MCF 10A (cell line): ENCODE results near the gene ASB2. TPM values are rescaled to one million over a fixed set of nuclear protein-coding genes. Genes with fewer than 3 reads are reported as not detected.

ENCODE experiments used
- BruUV-seq: library from RNA; stranded (reverse); fragments of 400-500 nt; replicated peaks from 2 replicates; lab custom pipeline; 2021; lab: Mats Ljungman, UMichigan
- CTCF ChIA-PET: fragments of 300-600 bp; sonication (Branson Sonifier 250); formaldehyde crosslinking; extraction: SDS; loops from one replicate; lab custom pipeline; 2021; ENCODE audit warnings: antibody characterized with exemption, inconsistent platforms; lab: Yijun Ruan, JAX
- POLR2A ChIA-PET: fragments of 300-600, 350-650 bp; sonication (Branson Sonifier 250); formaldehyde crosslinking; extraction: SDS; loops from one replicate; lab custom pipeline; 2020; ENCODE audit warnings: antibody characterized with exemption, inconsistent platforms; lab: Yijun Ruan, JAX
- DNase-seq: peaks from one replicate; pipeline ENCODE4 v3.0.0-alpha.2; 2018; ENCODE audit not compliant: unreplicated experiment
- H3K27ac Mint-ChIP-seq: one replicate; pipeline ENCODE4 v1.8.0; 2022; ENCODE audit warnings: mild to moderate bottlenecking, low read depth, mixed read lengths; ENCODE audit not compliant: unreplicated experiment
- H3K27me3 Mint-ChIP-seq: one replicate; pipeline ENCODE4 v1.8.0; 2022; ENCODE audit warnings: mixed read lengths; ENCODE audit not compliant: insufficient read depth, unreplicated experiment
- H3K36me3 Mint-ChIP-seq: one replicate; pipeline ENCODE4 v1.8.0; 2022; ENCODE audit warnings: mild to moderate bottlenecking, moderate library complexity, mixed read lengths; ENCODE audit not compliant: insufficient read depth, unreplicated experiment
- H3K4me1 Mint-ChIP-seq: one replicate; pipeline ENCODE4 v1.8.0; 2022; ENCODE audit warnings: mixed read lengths; ENCODE audit not compliant: insufficient read depth, unreplicated experiment
- H3K4me3 Mint-ChIP-seq: one replicate; pipeline ENCODE4 v1.8.0; 2022; ENCODE audit warnings: mild to moderate bottlenecking, moderate library complexity, mixed read lengths; ENCODE audit not compliant: unreplicated experiment
- H3K9me3 Mint-ChIP-seq: one replicate; pipeline ENCODE4 v1.8.0; 2022; ENCODE audit warnings: mixed read lengths; ENCODE audit not compliant: unreplicated experiment
- intact Hi-C: fragments of 100-400 bp; cut with micrococcal nuclease; formaldehyde crosslinking; loops from 2 replicates; pipeline ENCODE4 v1.14.1; 2022
- total RNA-seq: library from RNA; stranded (reverse); gene quantifications from 2 replicates; pipeline ENCODE4 v1.2.3, GENCODE V29; 2022
- TF ChIP-seq, protein P1 (sequence below): fragments of 200-600 bp; IDR thresholded peaks from one replicate; pipeline ENCODE4 v1.8.0; 2022; ENCODE audit warnings: antibody characterized with exemption, mild to moderate bottlenecking; ENCODE audit not compliant: unreplicated experiment

The ASB2 gene
- total RNA-seq, 1 experiment from 2014 or later = not detected

DNA sequence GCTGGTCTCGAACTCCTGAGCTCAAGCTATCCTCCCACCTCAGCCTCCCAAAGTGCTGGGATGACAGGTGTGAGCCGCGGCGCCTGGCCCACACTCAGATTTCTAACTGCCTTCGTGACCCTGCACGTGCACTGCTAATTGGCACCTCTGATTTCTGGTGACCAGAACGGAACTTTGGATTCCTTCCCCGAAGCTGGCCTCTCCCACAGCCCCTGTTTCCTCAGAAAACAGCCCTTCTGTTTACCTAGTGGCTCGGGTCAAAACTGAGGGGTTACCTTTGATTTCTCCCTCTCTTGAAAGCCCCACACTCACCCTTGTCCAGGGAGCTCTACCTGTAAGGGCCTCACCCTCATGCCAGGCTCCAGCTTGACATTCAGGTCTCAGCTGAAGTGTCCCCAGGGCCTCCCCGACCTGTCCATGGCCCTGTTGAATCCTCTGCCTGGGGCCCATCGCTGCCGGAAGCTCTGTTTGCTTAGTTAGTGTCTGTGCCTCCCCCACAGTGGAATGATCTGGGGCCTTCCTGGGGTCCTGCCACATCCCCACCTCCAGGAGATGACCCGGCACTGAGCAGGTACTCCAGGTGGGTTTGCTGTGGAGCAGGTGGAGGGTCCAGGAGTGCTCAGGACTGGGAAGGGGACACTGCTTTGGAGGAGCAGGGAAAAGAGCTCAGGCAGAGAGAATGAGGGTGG is 73.6 kb downstream of the ASB2 start:
- no peak for DNase-seq
- ChIA-PET POLR2A (interaction anchor here (0.6 kb wide), 1 partner anchor 105 kb away, joined by 4 read pairs; no protein-coding TSS in a partner anchor), CTCF (interaction anchor here (0.6 to 13.2 kb wide), 7 partner anchors 10 to 248 kb away, joined by 3 to 135 read pairs (median 4); no protein-coding TSS in a partner anchor)
- TF ChIP-seq, protein P1, sequence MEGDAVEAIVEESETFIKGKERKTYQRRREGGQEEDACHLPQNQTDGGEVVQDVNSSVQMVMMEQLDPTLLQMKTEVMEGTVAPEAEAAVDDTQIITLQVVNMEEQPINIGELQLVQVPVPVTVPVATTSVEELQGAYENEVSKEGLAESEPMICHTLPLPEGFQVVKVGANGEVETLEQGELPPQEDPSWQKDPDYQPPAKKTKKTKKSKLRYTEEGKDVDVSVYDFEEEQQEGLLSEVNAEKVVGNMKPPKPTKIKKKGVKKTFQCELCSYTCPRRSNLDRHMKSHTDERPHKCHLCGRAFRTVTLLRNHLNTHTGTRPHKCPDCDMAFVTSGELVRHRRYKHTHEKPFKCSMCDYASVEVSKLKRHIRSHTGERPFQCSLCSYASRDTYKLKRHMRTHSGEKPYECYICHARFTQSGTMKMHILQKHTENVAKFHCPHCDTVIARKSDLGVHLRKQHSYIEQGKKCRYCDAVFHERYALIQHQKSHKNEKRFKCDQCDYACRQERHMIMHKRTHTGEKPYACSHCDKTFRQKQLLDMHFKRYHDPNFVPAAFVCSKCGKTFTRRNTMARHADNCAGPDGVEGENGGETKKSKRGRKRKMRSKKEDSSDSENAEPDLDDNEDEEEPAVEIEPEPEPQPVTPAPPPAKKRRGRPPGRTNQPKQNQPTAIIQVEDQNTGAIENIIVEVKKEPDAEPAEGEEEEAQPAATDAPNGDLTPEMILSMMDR = no peak
- Mint-ChIP-seq H3K4me3 (no peak overlapping the region), H3K27me3 (peaks cover 42% of the 10 kb centered on the region), H3K36me3 (no peaks in the 10 kb centered on the region), H3K4me1 (no peaks in the 10 kb centered on the region), H3K27ac (no peak overlapping the region), H3K9me3 (no peaks in the 10 kb centered on the region)
- BruUV-seq = no TSS peak
- intact Hi-C loops = no loop called here

DNA sequence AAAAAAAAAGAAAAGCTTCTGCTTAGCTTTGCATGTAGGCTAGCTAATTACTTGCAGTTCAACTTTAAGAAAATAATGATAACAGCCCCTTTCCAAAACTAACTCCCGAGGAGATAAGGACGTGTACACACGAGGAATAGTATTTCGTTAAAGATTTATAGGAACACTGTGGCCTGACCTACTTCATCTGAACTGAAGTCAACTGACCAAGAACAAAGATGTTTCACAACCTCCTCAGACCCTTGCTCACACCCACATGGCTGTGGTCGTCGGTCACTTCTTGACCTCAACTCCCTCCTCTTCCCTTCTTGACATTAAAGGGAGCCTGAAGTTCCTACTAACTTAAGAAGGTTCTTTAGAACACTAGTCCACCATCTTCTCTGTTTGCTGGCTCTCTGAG is 74.6 kb downstream of the ASB2 start:
- no peak for DNase-seq
- Mint-ChIP-seq H3K9me3 (no peaks in the 10 kb centered on the region), H3K4me1 (no peaks in the 10 kb centered on the region), H3K27me3 (peaks cover 42% of the 10 kb centered on the region), H3K27ac (no peak overlapping the region), H3K4me3 (no peak overlapping the region), H3K36me3 (no peaks in the 10 kb centered on the region)
- CTCF ChIA-PET = interaction anchor here (0.8 to 13.2 kb wide), 5 partner anchors 9 to 248 kb away, joined by 3 to 135 read pairs (median 5); no protein-coding TSS in a partner anchor
- TF ChIP-seq, protein P1 = no peak
- POLR2A ChIA-PET = no interaction called here
- intact Hi-C loops = no loop called here
- no TSS peak for BruUV-seq

GRCh38 chr14:93898731-93899130 is 77.6 kb downstream of the ASB2 start:
- ChIA-PET POLR2A (no interaction called here), CTCF (interaction anchor here (13.2 kb wide), 1 partner anchor 244 kb away, joined by 135 read pairs; no protein-coding TSS in a partner anchor)
- Mint-ChIP-seq H3K4me1 (peaks cover 5% of the 10 kb centered on the region), H3K36me3 (no peaks in the 10 kb centered on the region), H3K27ac (no peak overlapping the region), H3K27me3 (peaks cover 21% of the 10 kb centered on the region), H3K9me3 (no peaks in the 10 kb centered on the region), H3K4me3 (no peak overlapping the region)
- intact Hi-C loops = loop anchor here (10.0 kb wide), 1 partner anchor 114 kb away; the partner anchor contains the start of gene PRIMA1
- DNase-seq = no peak
- no TSS peak for BruUV-seq
- TF ChIP-seq, protein P1 = no peak

DNA sequence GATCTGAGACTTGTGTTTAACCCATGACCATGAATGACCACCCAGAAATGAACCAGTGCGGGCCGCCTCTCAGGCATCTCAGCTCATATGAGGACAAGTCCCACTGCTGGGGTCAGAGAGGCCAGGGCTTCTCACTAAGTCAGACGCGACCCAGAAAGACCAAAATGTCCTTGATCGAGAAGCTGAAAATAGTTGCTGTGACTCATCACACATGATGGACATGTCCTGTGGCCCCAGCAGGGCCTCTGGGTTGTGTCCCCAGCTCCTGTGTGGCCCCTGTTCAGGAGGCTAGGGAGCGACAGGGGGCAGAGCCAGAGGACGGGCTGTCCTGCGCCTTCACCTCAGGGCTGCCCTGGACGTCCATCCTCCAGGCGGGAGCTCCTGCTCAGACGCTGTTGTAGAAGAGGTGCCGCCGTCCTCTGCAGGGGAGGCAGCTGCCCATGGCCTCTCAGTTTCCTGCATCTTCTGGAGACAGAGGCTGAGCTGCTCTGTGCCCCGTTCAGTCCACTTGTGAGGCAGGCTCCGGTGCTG is 78.2 kb downstream of the ASB2 start:
- no peak overlapping the region for H3K4me3 Mint-ChIP-seq
- intact Hi-C loops = loop anchor here (10.0 kb wide), 1 partner anchor 113 kb away; the partner anchor contains the start of gene PRIMA1
- DNase-seq = no peak
- no peak overlapping the region for H3K27ac Mint-ChIP-seq
- ChIA-PET CTCF (interaction anchor here (13.2 kb wide), 1 partner anchor 244 kb away, joined by 135 read pairs; no protein-coding TSS in a partner anchor), POLR2A (no interaction called here)
- H3K27me3 Mint-ChIP-seq = peaks cover 15% of the 10 kb centered on the region
- BruUV-seq = no TSS peak
- H3K36me3 Mint-ChIP-seq = no peaks in the 10 kb centered on the region
- peaks cover 5% of the 10 kb centered on the region for H3K4me1 Mint-ChIP-seq
- no peaks in the 10 kb centered on the region for H3K9me3 Mint-ChIP-seq
- TF ChIP-seq, protein P1 = no peak
